A549 (cell line): ENCODE data around the gene EFCAB8. TPM values are rescaled to one million over a fixed set of nuclear protein-coding genes. Genes with fewer than 3 reads are reported as not detected.
"Not testable (repeated sequence)": the region's sequence is repeated elsewhere in the genome, so short reads cannot be mapped to it uniquely, and the experiment has no call there.

Experiments used
- ATAC-seq, 2 experiments: fragments of 200-7000 bp in 1 of 2; fragments of >200 bp in 1 of 2; cut with Nextera tagmentation in 1 of 2; cut with Tn5 transposase in 1 of 2; 3 replicates each; pipeline versions ENCODE4 v1.8.0 to v1.9.1; 2018 to 2020; ENCODE audit warnings: mild to moderate bottlenecking in 1 of 2, moderate library complexity in 1 of 2
- CTCF ChIA-PET: fragments of 300-600 bp; sonication (Branson Sonifier 250); formaldehyde crosslinking; extraction: SDS; loops from one replicate; lab custom pipeline; 2021; ENCODE audit warnings: antibody characterized with exemption, inconsistent platforms; lab: Yijun Ruan, JAX
- POLR2A ChIA-PET: fragments of 350-600 bp; formaldehyde crosslinking; extraction: SDS; loops from one replicate; lab custom pipeline; 2021; ENCODE audit warnings: antibody characterized with exemption, inconsistent platforms; lab: Yijun Ruan, JAX
- DNase-seq, 2 experiments: peaks; one replicate each; pipeline versions ENCODE4 v3.0.0 to v3.0.0-alpha.2; 2011 to 2016; ENCODE audit warnings: low read depth in 1 of 2, low spot score in 1 of 2
- FAIRE-seq: peaks from 2 replicates; lab custom pipeline; 2011; peaks lifted over from hg19 to GRCh38; lab: Jason Lieb, UNC
- H3K27ac ChIP-seq, 2 experiments: fragments of >200 bp; sonication (Bioruptor Twin); formaldehyde crosslinking; 3 replicates each; pipeline ENCODE4 v1.5.1; 2016 to 2017
- H3K4me1 ChIP-seq: fragments of >200 bp; sonication (Bioruptor Twin); formaldehyde crosslinking; 3 replicates; pipeline ENCODE4 v1.6.1; 2016
- H3K4me2 ChIP-seq: fragments of >200 bp; sonication (Bioruptor Twin); formaldehyde crosslinking; 3 replicates; pipeline ENCODE4 v1.6.1; 2016
- H3K4me3 ChIP-seq: fragments of >200 bp; sonication (Bioruptor Twin); formaldehyde crosslinking; 3 replicates; pipeline ENCODE4 v1.5.1; 2016
- H3K9me3 ChIP-seq: fragments of >200 bp; sonication (Bioruptor Twin); formaldehyde crosslinking; 3 replicates; pipeline ENCODE4 v1.6.1; 2016
- CBX8 ChIP-seq: fragments of 200-600 bp; sonication (generic); IDR thresholded peaks from 2 replicates; pipeline ENCODE4 v1.6.1; 2016
- CEBPB ChIP-seq, 2 experiments: fragments of >200 bp in 1 of 2; sonication (Bioruptor Twin) in 1 of 2; formaldehyde crosslinking in 1 of 2; IDR thresholded peaks; 2 replicates each; pipeline ENCODE4 v1.6.1; 2012 to 2016
- CHD4 ChIP-seq: fragments of 200-600 bp; sonication (generic); IDR thresholded peaks from 2 replicates; pipeline ENCODE4 v1.6.1; 2016; ENCODE audit warnings: antibody characterized with exemption, mild to moderate bottlenecking, borderline replicate concordance
- EHMT2 ChIP-seq: fragments of 200-600 bp; sonication (generic); IDR thresholded peaks from 2 replicates; pipeline ENCODE4 v1.6.1; 2016; ENCODE audit warnings: antibody characterized with exemption, low read depth, mild to moderate bottlenecking, moderate library complexity
- ESRRA ChIP-seq: fragments of 150-350 bp; IDR thresholded peaks from 2 replicates; pipeline ENCODE4 v1.6.1; 2014; ENCODE audit warnings: mild to moderate bottlenecking, low read length, borderline replicate concordance
- FOXS1 ChIP-seq: fragments of 250-450 bp; sonication (Bioruptor Pico); IDR thresholded peaks from 2 replicates; pipeline ENCODE4 v1.5.0; 2020; ENCODE audit warnings: mild to moderate bottlenecking, moderate library complexity
- HDAC2 ChIP-seq: fragments of 200-600 bp; sonication (generic); IDR thresholded peaks from 2 replicates; pipeline ENCODE4 v1.6.1; 2016
- HEYL ChIP-seq: fragments of 250-450 bp; sonication (Bioruptor Pico); IDR thresholded peaks from 2 replicates; pipeline ENCODE4 v1.8.0; 2021; ENCODE audit warnings: mild to moderate bottlenecking, moderate library complexity
- HOXB13 ChIP-seq: fragments of 250-450 bp; sonication (Bioruptor Pico); IDR thresholded peaks from 2 replicates; pipeline ENCODE4 v1.5.0; 2020; ENCODE audit warnings: low read depth, mild to moderate bottlenecking, moderate library complexity
- HOXB5 ChIP-seq: fragments of 250-450 bp; sonication (Bioruptor Pico); IDR thresholded peaks from 2 replicates; pipeline ENCODE4 v1.5.0; 2020; ENCODE audit warnings: mild to moderate bottlenecking, moderate library complexity
- JUNB ChIP-seq: fragments of >200 bp; sonication (Bioruptor Twin); formaldehyde crosslinking; IDR thresholded peaks from 2 replicates; pipeline ENCODE4 v1.6.1; 2016
- KDM1A ChIP-seq: fragments of 200-600 bp; sonication (generic); IDR thresholded peaks from 2 replicates; pipeline ENCODE4 v1.6.1; 2016; ENCODE audit warnings: low read depth, mild to moderate bottlenecking
- KDM5A ChIP-seq: fragments of 200-600 bp; sonication (generic); IDR thresholded peaks from 2 replicates; pipeline ENCODE4 v1.6.1; 2016; ENCODE audit warnings: antibody characterized with exemption, mild to moderate bottlenecking
- NPAS2 ChIP-seq: fragments of 250-450 bp; sonication (Bioruptor Pico); IDR thresholded peaks from 2 replicates; pipeline ENCODE4 v1.8.0; 2022; ENCODE audit warnings: mild to moderate bottlenecking, moderate library complexity, borderline replicate concordance
- PHF8 ChIP-seq: fragments of 200-600 bp; sonication (generic); IDR thresholded peaks from 2 replicates; pipeline ENCODE4 v1.6.1; 2016; ENCODE audit warnings: low read depth, mild to moderate bottlenecking, antibody characterized with exemption, moderate library complexity, borderline replicate concordance
- RCOR1 ChIP-seq: fragments of 150-350 bp; IDR thresholded peaks from 2 replicates; pipeline ENCODE4 v1.6.1; 2014; ENCODE audit warnings: antibody characterized with exemption, low read length, low read depth
- RFX5 ChIP-seq: fragments of 450-650 bp; IDR thresholded peaks from 2 replicates; pipeline ENCODE4 v1.7.1; 2014; ENCODE audit warnings: antibody characterized with exemption, mild to moderate bottlenecking, moderate library complexity
- TP53 ChIP-seq: fragments of 250-450 bp; sonication (Bioruptor Pico); IDR thresholded peaks from 2 replicates; pipeline ENCODE4 v1.5.0; 2021; ENCODE audit warnings: mild to moderate bottlenecking, moderate library complexity
- ZFP36 ChIP-seq: fragments of 450-650 bp; IDR thresholded peaks from 2 replicates; pipeline ENCODE4 v1.6.1; 2014; ENCODE audit warnings: borderline replicate concordance; ENCODE audit not compliant: partially characterized antibody
- ZNF302 ChIP-seq: fragments of 250-450 bp; sonication (Bioruptor Pico); IDR thresholded peaks from 2 replicates; pipeline ENCODE4 v1.9.0; 2021; ENCODE audit warnings: inconsistent platforms, mild to moderate bottlenecking, moderate library complexity
- WGBS: methylation state at CpG from one replicate; pipeline ENCODE4 v1.1.6; 2017; ENCODE audit errors: missing lambda C conversion rate; 5-methylcytosine and 5-hydroxymethylcytosine counted together
- polyA plus RNA-seq, 4 experiments: library from polyadenylated mRNA; depleted of rRNA in 3 of 4; stranded (reverse); fragments of >200 nt; fragmentation: RNase III in 1 of 4; extraction: RNeasy Plus Mini Kit Qiagen cat#74134 plus additional on column Dnase treatment in 1 of 4; gene quantifications; 2 replicates in 3 of 4; 3 replicates in 1 of 4; pipeline ENCODE4 v1.2.3, GENCODE V29; 2011 to 2017
- TF ChIP-seq, protein P1 (sequence below): fragments of 450-650 bp; IDR thresholded peaks from 2 replicates; pipeline ENCODE4 v1.6.1; 2014; ENCODE audit warnings: antibody characterized with exemption
- TF ChIP-seq, protein P2 (sequence below): fragments of >200 bp; sonication (Bioruptor Twin); formaldehyde crosslinking; IDR thresholded peaks from 2 replicates; pipeline ENCODE4 v1.6.1; 2016
- TF ChIP-seq, protein P3 (sequence below): fragments of >200 bp; sonication (Bioruptor Twin); formaldehyde crosslinking; IDR thresholded peaks from 3 replicates; pipeline ENCODE4 v1.6.1; 2016

Gene EFCAB8
- polyA plus RNA-seq, 2 of the 4 experiments (the other 2 are of a cell fraction): not detected

DNA sequence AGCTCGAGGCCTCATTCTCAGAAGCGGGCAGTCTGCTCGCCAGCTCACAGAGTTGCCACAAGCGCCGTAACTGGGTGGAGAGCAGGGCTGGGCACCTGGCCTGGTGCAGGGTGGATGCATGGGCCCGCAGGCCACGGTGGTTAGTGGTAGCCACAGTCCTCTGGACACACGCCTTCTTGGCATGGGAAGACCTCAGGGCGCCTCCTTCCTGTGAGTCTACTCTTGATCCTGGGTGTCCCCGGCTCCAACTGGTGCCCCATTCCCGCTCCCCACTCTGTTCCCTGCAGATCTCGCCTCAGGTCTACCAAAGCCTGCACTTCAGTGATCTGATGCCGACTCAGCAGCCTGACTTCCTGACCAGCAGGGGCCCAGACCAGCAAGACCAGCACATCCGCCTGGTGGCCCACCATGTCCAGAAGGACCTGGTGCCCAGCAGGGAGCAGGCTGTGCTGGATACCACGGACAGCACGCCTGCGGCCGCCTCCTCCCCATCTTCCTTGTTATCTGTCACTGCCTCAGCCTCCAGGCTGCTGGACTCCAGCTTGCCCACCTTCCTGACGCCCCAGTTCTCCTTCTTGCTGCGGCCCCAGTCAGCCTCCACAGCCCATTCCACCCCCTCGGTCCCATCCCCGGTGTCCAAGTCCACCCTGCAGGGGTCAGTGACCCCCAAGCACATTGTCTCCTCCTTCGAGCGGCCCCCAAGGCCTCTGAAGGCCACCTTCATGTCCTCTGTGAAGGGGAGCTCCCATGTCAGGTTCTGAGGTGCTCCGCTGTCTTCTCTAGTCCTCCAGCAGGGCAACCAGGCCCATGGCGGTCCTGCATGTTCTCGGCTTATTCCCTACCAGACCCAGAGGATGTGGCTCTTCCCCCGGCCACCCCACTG is 102.4 kb downstream of the EFCAB8 start:
- Histone ChIP-seq H3K4me1 (no peaks in the 10 kb centered on the region), H3K9me3 (peaks cover 19% of the 10 kb centered on the region), H3K4me3 (no peak overlapping the region), H3K27ac (no peak overlapping the region), H3K4me2 (no peak overlapping the region)
- no peak; a peak in 2 of 6 replicates for ATAC-seq
- no peak for DNase-seq
- TF ChIP-seq, protein P1, sequence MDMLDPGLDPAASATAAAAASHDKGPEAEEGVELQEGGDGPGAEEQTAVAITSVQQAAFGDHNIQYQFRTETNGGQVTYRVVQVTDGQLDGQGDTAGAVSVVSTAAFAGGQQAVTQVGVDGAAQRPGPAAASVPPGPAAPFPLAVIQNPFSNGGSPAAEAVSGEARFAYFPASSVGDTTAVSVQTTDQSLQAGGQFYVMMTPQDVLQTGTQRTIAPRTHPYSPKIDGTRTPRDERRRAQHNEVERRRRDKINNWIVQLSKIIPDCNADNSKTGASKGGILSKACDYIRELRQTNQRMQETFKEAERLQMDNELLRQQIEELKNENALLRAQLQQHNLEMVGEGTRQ: no peak
- TF ChIP-seq CBX8 (no peak), RCOR1 (no peak), JUNB (no peak), ESRRA (no peak), HDAC2 (no peak), FOXS1 (CRISPR knock-in tag) (no peak), RFX5 (no peak), CHD4 (no peak)
- TF ChIP-seq, protein P2, sequence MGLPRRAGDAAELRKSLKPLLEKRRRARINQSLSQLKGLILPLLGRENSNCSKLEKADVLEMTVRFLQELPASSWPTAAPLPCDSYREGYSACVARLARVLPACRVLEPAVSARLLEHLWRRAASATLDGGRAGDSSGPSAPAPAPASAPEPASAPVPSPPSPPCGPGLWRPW: no peak
- FAIRE-seq: no peak
- ChIA-PET CTCF (interaction anchor here (0.8 kb wide), 1 partner anchor 9 kb away, joined by 3 read pairs; no protein-coding TSS in a partner anchor), POLR2A (no interaction called here)
- WGBS: 54% methylated on average over 25 of the region's 28 CpGs

DNA sequence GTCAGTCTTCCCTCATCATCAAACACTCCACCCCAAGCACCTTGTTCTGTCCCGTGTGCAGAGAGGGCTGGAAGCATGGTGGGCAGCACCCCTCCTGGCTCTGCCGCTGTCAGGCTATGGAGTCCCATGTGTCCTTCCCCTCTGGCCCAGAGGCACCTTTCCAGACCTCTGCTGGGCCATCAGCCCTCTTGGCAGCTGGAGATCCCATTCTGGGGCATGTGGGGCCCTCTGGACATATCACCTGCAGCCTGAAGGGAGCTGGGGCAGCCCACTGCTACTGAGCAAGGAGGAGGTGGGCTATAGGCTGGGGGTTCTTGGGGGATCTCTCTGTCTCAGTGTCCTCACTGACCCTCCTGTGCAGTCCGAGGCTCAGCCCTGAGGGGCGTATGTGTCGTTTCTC is 103.3 kb downstream of the EFCAB8 start:
- 36% methylated on average over 5 of the region's 5 CpGs for WGBS
- no peak for DNase-seq
- H3K27ac ChIP-seq: no peak overlapping the region
- TF ChIP-seq TP53 (CRISPR knock-in tag) (no peak), HEYL (no peak), HOXB13 (CRISPR knock-in tag) (no peak), NPAS2 (no peak)
- TF ChIP-seq, protein P3, sequence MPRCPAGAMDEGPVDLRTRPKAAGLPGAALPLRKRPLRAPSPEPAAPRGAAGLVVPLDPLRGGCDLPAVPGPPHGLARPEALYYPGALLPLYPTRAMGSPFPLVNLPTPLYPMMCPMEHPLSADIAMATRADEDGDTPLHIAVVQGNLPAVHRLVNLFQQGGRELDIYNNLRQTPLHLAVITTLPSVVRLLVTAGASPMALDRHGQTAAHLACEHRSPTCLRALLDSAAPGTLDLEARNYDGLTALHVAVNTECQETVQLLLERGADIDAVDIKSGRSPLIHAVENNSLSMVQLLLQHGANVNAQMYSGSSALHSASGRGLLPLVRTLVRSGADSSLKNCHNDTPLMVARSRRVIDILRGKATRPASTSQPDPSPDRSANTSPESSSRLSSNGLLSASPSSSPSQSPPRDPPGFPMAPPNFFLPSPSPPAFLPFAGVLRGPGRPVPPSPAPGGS: no peak
- no peak overlapping the region for H3K4me3 ChIP-seq
- no peak for ATAC-seq
- H3K4me2 ChIP-seq: no peak overlapping the region
- H3K9me3 ChIP-seq: peaks cover 10% of the 10 kb centered on the region; the same call in 1 of the 3 replicates
- no peaks in the 10 kb centered on the region for H3K4me1 ChIP-seq
- no peak for FAIRE-seq
- ChIA-PET CTCF (no interaction called here), POLR2A (no interaction called here)

DNA sequence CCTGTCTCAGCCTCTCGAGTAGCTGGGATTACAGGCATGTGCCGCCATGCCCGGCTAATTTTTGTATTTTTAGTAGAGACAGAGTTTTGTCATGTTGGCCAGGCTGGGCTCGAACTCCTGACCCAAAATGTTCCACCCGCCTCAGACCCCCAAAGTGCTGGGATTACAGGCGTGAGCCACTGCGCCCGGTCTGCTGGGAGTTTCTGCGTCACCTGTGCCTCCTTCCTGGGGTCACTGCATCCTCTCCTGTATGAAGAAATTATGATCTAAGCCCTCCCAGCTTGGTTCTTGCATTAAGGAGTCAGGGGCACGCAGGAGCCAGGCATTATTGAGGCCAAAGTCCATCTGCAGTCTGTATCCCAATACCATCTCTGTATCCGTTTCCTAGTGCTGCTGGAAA is 103.9 kb downstream of the EFCAB8 start:
- POLR2A ChIA-PET, FAIRE-seq, H3K4me2 ChIP-seq, H3K9me3 ChIP-seq, ATAC-seq, H3K4me1 ChIP-seq, H3K27ac ChIP-seq, H3K4me3 ChIP-seq, DNase-seq: not testable (repeated sequence)
- CTCF ChIA-PET: interaction anchor here (0.6 kb wide), 1 partner anchor 41 kb away, joined by 3 read pairs; no protein-coding TSS in a partner anchor
- WGBS: 52% methylated on average over 11 of the region's 11 CpGs

DNA sequence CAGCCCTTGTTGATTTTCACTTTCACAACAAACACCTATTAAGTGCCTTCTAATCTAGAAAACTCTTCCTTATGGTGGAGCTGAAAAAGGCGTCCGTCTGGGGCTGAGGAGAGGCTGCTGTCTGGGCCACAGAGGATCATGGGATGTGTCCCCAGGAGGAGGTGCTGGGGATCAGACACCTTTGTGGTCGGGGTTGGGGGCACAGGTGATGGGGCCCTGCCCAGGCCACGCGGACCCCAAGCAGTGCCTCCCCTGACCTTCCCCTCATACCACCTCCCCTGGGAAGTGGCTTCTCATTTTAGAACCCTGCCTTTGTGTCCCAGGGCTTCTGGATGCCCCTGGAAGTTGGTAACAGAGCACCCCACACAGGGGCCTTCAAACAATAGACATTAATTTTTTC is 104.5 kb downstream of the EFCAB8 start:
- Histone ChIP-seq H3K4me3 (no peak overlapping the region), H3K4me2 (no peak overlapping the region), H3K27ac (no peak overlapping the region), H3K4me1 (no peaks in the 10 kb centered on the region), H3K9me3 (no peaks in the 10 kb centered on the region)
- TF ChIP-seq ZFP36 (no peak), KDM5A (no peak), HOXB13 (CRISPR knock-in tag) (no peak), NPAS2 (no peak), RCOR1 (no peak), KDM1A (no peak), HOXB5 (no peak), PHF8 (no peak), ZNF302 (CRISPR knock-in tag) (no peak), CEBPB (IDR thresholded peaks at IDR 0.05) (no peak), EHMT2 (no peak), TP53 (CRISPR knock-in tag) (no peak)
- ChIA-PET CTCF (interaction anchor here (0.6 to 1.0 kb wide), 2 partner anchors 10 to 42 kb away, joined by 3 read pairs; no protein-coding TSS in a partner anchor), POLR2A (no interaction called here)
- FAIRE-seq: no peak
- no peak for ATAC-seq
- DNase-seq: no peak
- WGBS: 56% methylated on average over 5 of the region's 5 CpGs
